ENCODE results near the gene NMT2.

- TF ChIP-seq CTCF (IDR thresholded peaks at IDR 0.05; ENCODE audit: poor library complexity, severe bottlenecking) = no peak
- TF ChIP-seq EZH2 (IDR thresholded peaks at IDR 0.05; ENCODE audit: borderline replicate concordance, insufficient read depth, low read length, poor library complexity, severe bottlenecking) = no peak
- no peak for TF ChIP-seq MXI1 (conservative IDR thresholded peaks at IDR 0.05; ENCODE audit: poor library complexity, severe bottlenecking)
- TF ChIP-seq EP300 (conservative IDR thresholded peaks at IDR 0.05; ENCODE audit: poor library complexity, severe bottlenecking) = no peak
- TF ChIP-seq POLR2AphosphoS5 (IDR thresholded peaks at IDR 0.05) = no peak
- no peak for TF ChIP-seq SMC3 (conservative IDR thresholded peaks at IDR 0.05; ENCODE audit: poor library complexity)
- no peak for TF ChIP-seq RAD21 (conservative IDR thresholded peaks at IDR 0.05)
- no peak for TF ChIP-seq REST (IDR thresholded peaks at IDR 0.05; ENCODE audit: borderline replicate concordance)
Measured at GRCh38 chr10:15168786-15169554, 477 bp upstream of the NMT2 start.
